Mesendoderm (in vitro differentiated cells): ENCODE data around the gene SWAP70.

Experiments used
- DNase-seq: peaks from one replicate; pipeline ENCODE4 v3.0.0; 2013
- H2AK5ac ChIP-seq: 2 replicates; pipeline ENCODE4 v1.6.1; 2013; ENCODE audit warnings: low read length, inconsistent platforms
- H2BK120ac ChIP-seq: 2 replicates; pipeline ENCODE4 v1.6.1; 2013; ENCODE audit warnings: low read depth, mild to moderate bottlenecking, low read length, moderate library complexity, mixed read lengths
- H2BK15ac ChIP-seq: replicated peaks from 2 replicates; pipeline ENCODE4 v1.6.1; 2013; ENCODE audit warnings: low read depth, mild to moderate bottlenecking, moderate library complexity
- H2BK5ac ChIP-seq: 2 replicates; pipeline ENCODE4 v1.6.1; 2013; ENCODE audit warnings: low read length, inconsistent platforms
- H3K18ac ChIP-seq: 2 replicates; pipeline ENCODE4 v1.6.1; 2013; ENCODE audit warnings: mild to moderate bottlenecking, low read length, mixed read lengths
- H3K23ac ChIP-seq: one replicate; pipeline ENCODE4 v1.6.1; 2013; ENCODE audit warnings: low read length
- H3K27ac ChIP-seq: 2 replicates; pipeline ENCODE4 v1.5.1; 2013; ENCODE audit warnings: low read depth, mild to moderate bottlenecking, inconsistent platforms, low read length, moderate library complexity
- H3K27me3 ChIP-seq: 2 replicates; pipeline ENCODE4 v1.6.1; 2013; ENCODE audit warnings: low read length, control low read depth, mild to moderate bottlenecking, inconsistent platforms; ENCODE audit not compliant: insufficient read depth, poor library complexity
- H3K36me3 ChIP-seq: 2 replicates; pipeline ENCODE4 v1.6.1; 2013; ENCODE audit warnings: low read length, inconsistent platforms; ENCODE audit not compliant: control insufficient read depth, insufficient read depth
- H3K4ac ChIP-seq: one replicate; pipeline ENCODE4 v1.6.1; 2013; ENCODE audit warnings: low read depth, mild to moderate bottlenecking, low read length, moderate library complexity
- H3K4me1 ChIP-seq: 2 replicates; pipeline ENCODE4 v1.6.1; 2013; ENCODE audit warnings: low read depth, low read length, inconsistent platforms; ENCODE audit not compliant: control insufficient read depth
- H3K4me2 ChIP-seq: 2 replicates; pipeline ENCODE4 v1.6.1; 2013; ENCODE audit warnings: low read length
- H3K4me3 ChIP-seq: 2 replicates; pipeline ENCODE4 v1.5.1; 2013; ENCODE audit warnings: mild to moderate bottlenecking, low read length
- H3K56ac ChIP-seq: one replicate; pipeline ENCODE4 v1.6.1; 2013; ENCODE audit warnings: low read length
- H3K79me1 ChIP-seq: 2 replicates; pipeline ENCODE4 v1.6.1; 2013; ENCODE audit warnings: low read length, inconsistent platforms
- H3K79me2 ChIP-seq: 2 replicates; pipeline ENCODE4 v1.6.1; 2013; ENCODE audit warnings: mild to moderate bottlenecking, low read length; ENCODE audit not compliant: control insufficient read depth, insufficient read depth
- H3K9ac ChIP-seq: 2 replicates; pipeline ENCODE4 v1.6.1; 2013; ENCODE audit warnings: low read length, inconsistent platforms
- H4K5ac ChIP-seq: one replicate; pipeline ENCODE4 v1.6.1; 2013; ENCODE audit warnings: low read length
- H4K8ac ChIP-seq: one replicate; pipeline ENCODE4 v1.6.1; 2013; ENCODE audit warnings: low read depth, mild to moderate bottlenecking, control low read depth, low read length, moderate library complexity
- WGBS: extraction: QIAGEN DNeasy Blood & Tissue Kit; methylation state at CpG from one replicate; pipeline ENCODE4 v1.1.7; 2013; ENCODE audit warnings: low lambda C conversion rate, missing lambda C conversion rate; ENCODE audit not compliant: insufficient coverage; ENCODE audit errors: extremely low coverage; 5-methylcytosine and 5-hydroxymethylcytosine counted together

Gene SWAP70

GRCh38 chr11:9710852-9711251, 47.0 kb downstream of the SWAP70 start:
- no peak overlapping the region for H4K8ac ChIP-seq
- no peaks in the 10 kb centered on the region for H3K27me3 ChIP-seq
- H4K5ac ChIP-seq = no peak overlapping the region
- no peak overlapping the region for H3K4me3 ChIP-seq
- H3K36me3 ChIP-seq = peaks cover 1% of the 10 kb centered on the region
- DNase-seq = no peak
- no peak overlapping the region for H2BK120ac ChIP-seq
- H3K23ac ChIP-seq = no peak overlapping the region
- H3K56ac ChIP-seq = no peak overlapping the region
- H3K9ac ChIP-seq = no peak overlapping the region
- no peak overlapping the region for H2BK15ac ChIP-seq
- H2AK5ac ChIP-seq = no peak overlapping the region
- H3K79me1 ChIP-seq = peaks cover 8% of the 10 kb centered on the region
- no peak overlapping the region for H3K4ac ChIP-seq
- H3K4me1 ChIP-seq = peaks cover 5% of the 10 kb centered on the region
- H3K4me2 ChIP-seq = no peak overlapping the region
- peaks cover 2% of the 10 kb centered on the region for H3K79me2 ChIP-seq
- no CpG with 5 or more reads among the region's 1 CpG for WGBS
- H3K27ac ChIP-seq = no peak overlapping the region
- H3K18ac ChIP-seq = no peak overlapping the region
- no peak overlapping the region for H2BK5ac ChIP-seq

- no peak overlapping the region for H3K27ac ChIP-seq
- H3K18ac ChIP-seq = no peak overlapping the region
- H3K79me2 ChIP-seq = peaks cover 2% of the 10 kb centered on the region
- no peak overlapping the region for H3K9ac ChIP-seq
- DNase-seq = peak; percentile 28
- H3K27me3 ChIP-seq = no peaks in the 10 kb centered on the region
- H2BK5ac ChIP-seq = no peak overlapping the region
- peak overlapping the region; percentile 90 for H3K23ac ChIP-seq
- H3K4me1 ChIP-seq = peaks cover 5% of the 10 kb centered on the region
- no peak overlapping the region for H3K4me2 ChIP-seq
- no peak overlapping the region for H3K4ac ChIP-seq
- H2BK15ac ChIP-seq = no peak overlapping the region
- H4K8ac ChIP-seq = no peak overlapping the region
- no CpG with 5 or more reads among the region's 7 CpGs for WGBS
- H2AK5ac ChIP-seq = no peak overlapping the region
- no peak overlapping the region for H3K4me3 ChIP-seq
- peaks cover 8% of the 10 kb centered on the region for H3K79me1 ChIP-seq
- H3K56ac ChIP-seq = peak overlapping the region; percentile 56
- no peak overlapping the region for H4K5ac ChIP-seq
- H3K36me3 ChIP-seq = peaks cover 1% of the 10 kb centered on the region
- no peak overlapping the region for H2BK120ac ChIP-seq
Observed at GRCh38 chr11:9711454-9712307, 47.8 kb downstream of the SWAP70 start.

- Histone ChIP-seq H3K9ac (no peak overlapping the region), H2BK15ac (no peak overlapping the region), H4K8ac (no peak overlapping the region), H3K79me1 (peaks cover 4% of the 10 kb centered on the region), H2BK120ac (no peak overlapping the region), H3K4ac (no peak overlapping the region), H3K36me3 (peaks cover 1% of the 10 kb centered on the region), H3K27me3 (no peaks in the 10 kb centered on the region), H3K79me2 (no peaks in the 10 kb centered on the region), H3K4me2 (no peak overlapping the region), H3K4me1 (peaks cover 5% of the 10 kb centered on the region), H3K23ac (no peak overlapping the region), H2BK5ac (no peak overlapping the region), H3K4me3 (no peak overlapping the region), H3K56ac (no peak overlapping the region), H2AK5ac (no peak overlapping the region), H3K18ac (no peak overlapping the region), H4K5ac (no peak overlapping the region), H3K27ac (no peak overlapping the region)
- no CpG with 5 or more reads among the region's 5 CpGs for WGBS
- DNase-seq = no peak
Observed at GRCh38 chr11:9714272-9714940, 50.5 kb downstream of the SWAP70 start.

- Histone ChIP-seq H3K79me1 (peaks cover 4% of the 10 kb centered on the region), H4K8ac (no peak overlapping the region), H3K79me2 (no peaks in the 10 kb centered on the region), H3K18ac (no peak overlapping the region), H2AK5ac (no peak overlapping the region), H2BK120ac (no peak overlapping the region), H2BK5ac (no peak overlapping the region), H3K4me3 (no peak overlapping the region), H3K23ac (no peak overlapping the region), H3K9ac (no peak overlapping the region), H3K56ac (no peak overlapping the region), H4K5ac (no peak overlapping the region), H3K27me3 (no peaks in the 10 kb centered on the region), H3K27ac (no peak overlapping the region), H2BK15ac (no peak overlapping the region), H3K4me1 (peaks cover 3% of the 10 kb centered on the region), H3K4me2 (no peak overlapping the region), H3K36me3 (peaks cover 1% of the 10 kb centered on the region), H3K4ac (no peak overlapping the region)
- no CpG with 5 or more reads among the region's 4 CpGs for WGBS
- DNase-seq = no peak
Observed at GRCh38 chr11:9716275-9717039, 52.6 kb downstream of the SWAP70 start.

GRCh38 chr11:9717040-9717357, 53.1 kb downstream of the SWAP70 start:
- H4K8ac ChIP-seq = no peak overlapping the region

More at GRCh38 chr11:9717040-9717357, 53.1 kb downstream of the SWAP70 start:
- 100% methylated on average over 1 of the region's 3 CpGs for WGBS
- no peak for DNase-seq
- Histone ChIP-seq H2BK15ac (no peak overlapping the region), H3K4me3 (no peak overlapping the region), H3K9ac (no peak overlapping the region), H3K36me3 (peaks cover 1% of the 10 kb centered on the region), H2BK5ac (no peak overlapping the region), H3K4me2 (no peak overlapping the region), H3K27me3 (no peaks in the 10 kb centered on the region), H2AK5ac (no peak overlapping the region), H4K5ac (no peak overlapping the region), H3K56ac (no peak overlapping the region), H3K79me1 (peaks cover 2% of the 10 kb centered on the region), H3K27ac (no peak overlapping the region), H3K4ac (no peak overlapping the region), H2BK120ac (no peak overlapping the region), H3K23ac (no peak overlapping the region), H3K18ac (no peak overlapping the region), H3K4me1 (no peaks in the 10 kb centered on the region), H3K79me2 (no peaks in the 10 kb centered on the region)
